WERI-Rb-1 (cell line): ENCODE measurements around the gene PDE6H.

Source experiments
- DNase-seq: peaks from one replicate; pipeline ENCODE4 v3.0.0-alpha.2; 2020
- H3K27ac ChIP-seq: fragments of 250-450 bp; sonication (Bioruptor Pico); 2 replicates; pipeline ENCODE4 v1.5.1; 2020; ENCODE audit warnings: mild to moderate bottlenecking, moderate library complexity
- H3K27me3 ChIP-seq: fragments of 250-450 bp; sonication (Bioruptor Pico); 2 replicates; pipeline ENCODE4 v1.5.1; 2021; ENCODE audit warnings: mild to moderate bottlenecking, low read depth, moderate library complexity; ENCODE audit not compliant: insufficient read depth, severe bottlenecking
- H3K36me3 ChIP-seq: fragments of 250-450 bp; sonication (Bioruptor Pico); 2 replicates; pipeline ENCODE4 v1.5.1; 2020; ENCODE audit warnings: mild to moderate bottlenecking, moderate library complexity
- H3K4me3 ChIP-seq: 2 replicates; pipeline ENCODE4 v1.5.1; 2011; ENCODE audit warnings: low read depth, mild to moderate bottlenecking, control low read depth, low read length
- H3K9me3 ChIP-seq: fragments of 250-450 bp; sonication (Bioruptor Pico); 2 replicates; pipeline ENCODE4 v1.5.1; 2021; ENCODE audit warnings: mild to moderate bottlenecking, moderate library complexity; ENCODE audit not compliant: severe bottlenecking
- CTCF ChIP-seq: IDR thresholded peaks from 2 replicates; pipeline ENCODE4 v1.5.1; 2011; ENCODE audit warnings: low read depth, mild to moderate bottlenecking, control low read depth, inconsistent platforms, low read length

The PDE6H gene

GRCh38 chr12:14952299-14952921 lies 20.4 kb upstream of the PDE6H start:
- no peaks in the 10 kb centered on the region for H3K36me3 ChIP-seq
- H3K4me3 ChIP-seq = no peak overlapping the region
- TF ChIP-seq CTCF = no peak
- no peak overlapping the region for H3K27ac ChIP-seq
- DNase-seq = no peak
- H3K27me3 ChIP-seq = no peaks in the 10 kb centered on the region
- no peaks in the 10 kb centered on the region for H3K9me3 ChIP-seq

- Histone ChIP-seq H3K4me3 (no peak overlapping the region), H3K36me3 (no peaks in the 10 kb centered on the region), H3K9me3 (no peaks in the 10 kb centered on the region), H3K27ac (no peak overlapping the region), H3K27me3 (no peaks in the 10 kb centered on the region)
- no peak for TF ChIP-seq CTCF
- no peak for DNase-seq
Observed at GRCh38 chr12:14953752-14954151, 19.1 kb upstream of the PDE6H start.

- no peak for TF ChIP-seq CTCF
- H3K27me3 ChIP-seq = no peaks in the 10 kb centered on the region
- no peak overlapping the region for H3K4me3 ChIP-seq
- H3K9me3 ChIP-seq = no peaks in the 10 kb centered on the region
- no peaks in the 10 kb centered on the region for H3K36me3 ChIP-seq
- DNase-seq = no peak
- no peak overlapping the region for H3K27ac ChIP-seq
Observed at GRCh38 chr12:14954269-14954668, 18.6 kb upstream of the PDE6H start.

GRCh38 chr12:14956024-14956891 lies 16.6 kb upstream of the PDE6H start:
- DNase-seq = peak; percentile 14
- Histone ChIP-seq H3K27ac (no peak overlapping the region), H3K36me3 (no peaks in the 10 kb centered on the region), H3K9me3 (no peaks in the 10 kb centered on the region), H3K27me3 (no peaks in the 10 kb centered on the region), H3K4me3 (no peak overlapping the region)
- TF ChIP-seq CTCF = no peak

GRCh38 chr12:14956905-14957304 lies 15.9 kb upstream of the PDE6H start:
- no peaks in the 10 kb centered on the region for H3K9me3 ChIP-seq
- TF ChIP-seq CTCF = no peak
- no peak for DNase-seq
- H3K27me3 ChIP-seq = no peaks in the 10 kb centered on the region
- no peaks in the 10 kb centered on the region for H3K36me3 ChIP-seq
- no peak overlapping the region for H3K4me3 ChIP-seq
- no peak overlapping the region for H3K27ac ChIP-seq
